Measurements from ENCODE around the gene CYTH3. TPM values are rescaled to one million over a fixed set of nuclear protein-coding genes. Genes with fewer than 3 reads are reported as not detected.

Gene CYTH3
- total and polyA plus RNA-seq, 9 of the 15 experiments (the other 6 are each of a cell fraction or from before 2014, with no cell fraction given): 0.25 to 15.2 (median 11.4) TPM

GRCh38 chr7:6231184-6231583 is 41.2 kb downstream of the CYTH3 start:
- no peaks in the 10 kb centered on the region for H3K27me3 ChIP-seq (ENCODE audit: control insufficient read depth in 2 of 2, insufficient read depth in 2 of 2, low read length in 2 of 2)
- in situ Hi-C loops (cut with MboI): no loop called here
- H4K20me1 ChIP-seq (replicated peaks; ENCODE audit: control insufficient read depth, insufficient read depth, low read length): peaks cover 23% of the 10 kb centered on the region; the same call in 1 of the 2 replicates
- no peaks in the 10 kb centered on the region for H3K9me3 ChIP-seq (replicated peaks; ENCODE audit: control insufficient read depth, insufficient read depth, low read depth, low read length)
- ATAC-seq: no peak
- BruUV-seq (replicated peaks): no TSS peak
- H3K4me3 ChIP-seq: no peak overlapping the region
- CTCF ChIA-PET (ENCODE audit: low intra/inter-chr PET ratio): no interaction called here
- DNase-seq (ENCODE audit: extremely low read depth in 1 of 4, low spot score in 3 of 4): no peak
- H3K9ac ChIP-seq (ENCODE audit: insufficient read depth in 1 of 2, low read depth in 2 of 2, low read length in 2 of 2): no peak overlapping the region
- POLR2A ChIA-PET: no interaction called here
- WGBS (ENCODE audit: insufficient coverage, low coverage, missing lambda C conversion rate): 77% methylated on average over 7 of the region's 7 CpGs
- FAIRE-seq: no peak
- intact Hi-C loops (cut with micrococcal nuclease): no loop called here
- H3K4me2 ChIP-seq (ENCODE audit: insufficient read depth, low read length): no peak overlapping the region
- no peak for TF ChIP-seq ZNF24 (IDR thresholded peaks at IDR 0.05)
- no peak for TF ChIP-seq ZBTB49 (CRISPR knock-in tag; IDR thresholded peaks at IDR 0.05; ENCODE audit: borderline replicate concordance)
- TF ChIP-seq NFYB (IDR thresholded peaks at IDR 0.05; ENCODE audit: extremely low read depth, insufficient read length): no peak
- H3K79me2 ChIP-seq (ENCODE audit: control insufficient read depth, insufficient read depth, low read length): peaks cover 36% of the 10 kb centered on the region
- no peaks in the 10 kb centered on the region for H3K36me3 ChIP-seq (ENCODE audit: control insufficient read depth, insufficient read depth, low read length)
- peaks cover 18 to 37% of the 10 kb centered on the region in 2 experiments for H3K4me1 ChIP-seq (replicated peaks in 1 of 2; ENCODE audit: control insufficient read depth in 2 of 2, insufficient read depth in 2 of 2, low read length in 2 of 2)
- no peaks in the 10 kb centered on the region for H3K9me1 ChIP-seq (ENCODE audit: control insufficient read depth, insufficient read depth, low read length)
- no peak overlapping the region for H2AFZ ChIP-seq (ENCODE audit: low read depth, low read length)
- H3K27ac ChIP-seq (ENCODE audit: extremely low read depth, low read depth, low read length): no peak overlapping the region

Data from K562 (cell line).